ENCODE data around the gene BDH1. TPM values are rescaled to one million over a fixed set of nuclear protein-coding genes. Genes with fewer than 3 reads are reported as not detected.

Gene BDH1
- total and polyA plus RNA-seq, 2 of the 13 experiments (the other 11 are each of a cell fraction or from before 2014, with no cell fraction given), result 21.2 to 71.9 TPM

GRCh38 chr3:197501879-197502620 lies 53.7 kb downstream of the BDH1 start (continued):
- TF ChIP-seq FOXO4 (CRISPR knock-in tag; conservative IDR thresholded peaks at IDR 0.05) (no peak), ZNF362 (CRISPR knock-in tag; IDR thresholded peaks at IDR 0.05; ENCODE audit: borderline replicate concordance) (peak; percentile 60; the same call in 1 of the 2 replicates), TIGD3 (CRISPR knock-in tag; IDR thresholded peaks at IDR 0.05; ENCODE audit: borderline replicate concordance) (no peak), ZNF704 (CRISPR knock-in tag; IDR thresholded peaks at IDR 0.05; ENCODE audit: borderline replicate concordance) (peak; percentile 81; the same call in 1 of the 2 replicates), ZNF263 (CRISPR knock-in tag; IDR thresholded peaks at IDR 0.05) (peak; percentile 72), TCF12 (IDR thresholded peaks at IDR 0.05) (no peak), TCF12 (CRISPR knock-in tag; IDR thresholded peaks at IDR 0.05) (0 out of 2 replicates have a peak, but pooled peaks have one; percentile 18), EEA1 (CRISPR knock-in tag; IDR thresholded peaks at IDR 0.05; ENCODE audit: borderline replicate concordance) (no peak), ZNF350 (CRISPR knock-in tag; IDR thresholded peaks at IDR 0.05; ENCODE audit: borderline replicate concordance, low read depth) (peak; percentile 77; the same call in 1 of the 2 replicates), IKZF1 (IDR thresholded peaks at IDR 0.05) (no peak), RXRA (CRISPR knock-in tag; IDR thresholded peaks at IDR 0.05) (peak; percentile 16; the same call in 1 of the 2 replicates), PRDM15 (CRISPR knock-in tag; IDR thresholded peaks at IDR 0.05) (no peak), ZBTB3 (CRISPR knock-in tag; IDR thresholded peaks at IDR 0.05; ENCODE audit: borderline replicate concordance, low read depth) (peak; percentile 69), KDM3A (CRISPR knock-in tag; IDR thresholded peaks at IDR 0.05; ENCODE audit: low read depth) (peak; percentile 56; the same call in 1 of the 2 replicates), ZNF788 (CRISPR knock-in tag; IDR thresholded peaks at IDR 0.05; ENCODE audit: borderline replicate concordance) (peak; percentile 46; the same call in 1 of the 2 replicates), BCL3 (CRISPR knock-in tag; IDR thresholded peaks at IDR 0.05) (no peak), ZNF12 (CRISPR knock-in tag; IDR thresholded peaks at IDR 0.05) (no peak), CBX1 (IDR thresholded peaks at IDR 0.05; ENCODE audit: low read depth) (peak; percentile 22)
